SK-N-SH treated with all-trans-retinoic acid at 6 μM for 48 hours (cell line): Measurements from ENCODE around the gene CCP110.

Experiments
- ESRRG ChIP-seq: fragments of 250-450 bp; sonication (Bioruptor Pico); IDR thresholded peaks from 2 replicates; pipeline ENCODE4 v1.6.1; 2021; ENCODE audit warnings: mild to moderate bottlenecking
- TF ChIP-seq, protein P1 (sequence below): fragments of 250-450 bp; sonication (Bioruptor Pico); IDR thresholded peaks from 2 replicates; pipeline ENCODE4 v1.8.0; 2020; ENCODE audit warnings: mild to moderate bottlenecking, moderate library complexity, borderline replicate concordance

GRCh38 chr16:19542138-19542821 is 18.5 kb downstream of the CCP110 start:
- TF ChIP-seq ESRRG (CRISPR knock-in tag), result no peak
- TF ChIP-seq, protein P1, sequence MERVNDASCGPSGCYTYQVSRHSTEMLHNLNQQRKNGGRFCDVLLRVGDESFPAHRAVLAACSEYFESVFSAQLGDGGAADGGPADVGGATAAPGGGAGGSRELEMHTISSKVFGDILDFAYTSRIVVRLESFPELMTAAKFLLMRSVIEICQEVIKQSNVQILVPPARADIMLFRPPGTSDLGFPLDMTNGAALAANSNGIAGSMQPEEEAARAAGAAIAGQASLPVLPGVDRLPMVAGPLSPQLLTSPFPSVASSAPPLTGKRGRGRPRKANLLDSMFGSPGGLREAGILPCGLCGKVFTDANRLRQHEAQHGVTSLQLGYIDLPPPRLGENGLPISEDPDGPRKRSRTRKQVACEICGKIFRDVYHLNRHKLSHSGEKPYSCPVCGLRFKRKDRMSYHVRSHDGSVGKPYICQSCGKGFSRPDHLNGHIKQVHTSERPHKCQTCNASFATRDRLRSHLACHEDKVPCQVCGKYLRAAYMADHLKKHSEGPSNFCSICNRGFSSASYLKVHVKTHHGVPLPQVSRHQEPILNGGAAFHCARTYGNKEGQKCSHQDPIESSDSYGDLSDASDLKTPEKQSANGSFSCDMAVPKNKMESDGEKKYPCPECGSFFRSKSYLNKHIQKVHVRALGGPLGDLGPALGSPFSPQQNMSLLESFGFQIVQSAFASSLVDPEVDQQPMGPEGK (CRISPR knock-in tag), result no peak
